ENCODE measurements around the gene YARS1.
A peak's percentile ranks its signal among the peaks of the same experiment; 100 is the strongest.

The YARS1 gene

GRCh38 chr1:32817159-32817814 lies at the start of gene YARS1, which contains the start of gene S100PBP:
TSS of gene YARS1 (minus strand) at chr1:32817358. CDS start at chr1:32817244, 114 bp downstream.
TSS of gene S100PBP (plus strand) at chr1:32817653. CDS start at chr1:32826100, 8,447 bp downstream.
- DNase-seq, result peak; percentile 98 to 99

GRCh38 chr1:32865639-32866405 lies 48.7 kb upstream of the YARS1 start:
- no peak for DNase-seq

GRCh38 chr1:32864375-32865019 lies 47.3 kb upstream of the YARS1 start:
- DNase-seq, result no peak

- no peak for DNase-seq
Observed at GRCh38 chr1:32863881-32864245, 46.7 kb upstream of the YARS1 start.

GRCh38 chr1:32863218-32863880 lies 46.2 kb upstream of the YARS1 start:
- no peak for DNase-seq

- no peak for DNase-seq
Observed at GRCh38 chr1:32861904-32862695, 44.9 kb upstream of the YARS1 start.

GRCh38 chr1:32860566-32860965 lies 43.4 kb upstream of the YARS1 start:
- DNase-seq, result no peak

GRCh38 chr1:32859915-32860314 lies 42.8 kb upstream of the YARS1 start:
- DNase-seq, result no peak

GRCh38 chr1:32858791-32859190 lies 41.6 kb upstream of the YARS1 start:
- no peak for DNase-seq

- no peak for DNase-seq
Observed at GRCh38 chr1:32858136-32858535, 41.0 kb upstream of the YARS1 start.

- DNase-seq, result no peak
Observed at GRCh38 chr1:32855861-32856617, 38.9 kb upstream of the YARS1 start.

- DNase-seq, result no peak
Observed at GRCh38 chr1:32848354-32849063, 31.4 kb upstream of the YARS1 start.

- DNase-seq, result no peak
Observed at GRCh38 chr1:32831878-32832277, 14.7 kb upstream of the YARS1 start.

- DNase-seq, result no peak
Observed at GRCh38 chr1:32830092-32830852, 13.1 kb upstream of the YARS1 start.

GRCh38 chr1:32828341-32828740 lies 11.2 kb upstream of the YARS1 start:
- peak in 1 of 2 donors; percentile 4 for DNase-seq

GRCh38 chr1:32825181-32825580 lies 8.0 kb upstream of the YARS1 start:
- DNase-seq, result no peak

GRCh38 chr1:32818804-32819541 lies 1.8 kb upstream of the YARS1 start:
- peak in 1 of 2 donors; percentile 49 for DNase-seq

GRCh38 chr1:32817815-32818786 lies 943 bp upstream of the YARS1 start:
- DNase-seq, result peak; percentile 3 to 34
